Peyer's patch (tissue), 4 donors: Measurements from ENCODE around the gene NSMCE4A. TPM values are rescaled to one million over a fixed set of nuclear protein-coding genes. Genes with fewer than 3 reads are reported as not detected.
"Not testable (repeated sequence)": the region's sequence is repeated elsewhere in the genome, so short reads cannot be mapped to it uniquely, and the experiment has no call there.

Experiments
- DNase-seq, 3 donors: peaks; one replicate each; pipeline ENCODE4 v3.0.0-alpha.2; 2017 to 2019
- H3K27ac ChIP-seq, 4 donors: fragments of 200-600 bp; sonication (generic); one replicate each; pipeline ENCODE4 v1.5.1; 2016 to 2019
- H3K27me3 ChIP-seq, 2 donors: fragments of 200-600 bp; sonication (generic); one replicate each; pipeline ENCODE4 v1.5.1; 2019
- H3K36me3 ChIP-seq, 3 donors: fragments of 200-600 bp; sonication (generic); one replicate each; pipeline ENCODE4 v1.5.1; 2016 to 2019
- H3K4me1 ChIP-seq, 4 donors: fragments of 200-600 bp; sonication (generic); one replicate each; pipeline ENCODE4 v1.5.1; 2016 to 2019
- H3K4me3 ChIP-seq, 4 donors: fragments of 200-600 bp; sonication (generic); 1 replicate in 3 of 4; 2 replicates in 1 of 4; pipeline ENCODE4 v1.5.1; 2016 to 2019; ENCODE audit warnings: mild to moderate bottlenecking in 1 of 4
- H3K9me3 ChIP-seq, 4 donors: fragments of 200-600 bp; sonication (generic); one replicate each; pipeline ENCODE4 v1.5.1; 2016 to 2019; ENCODE audit warnings: mild to moderate bottlenecking in 1 of 4
- POLR2A ChIP-seq, 2 donors: fragments of 450-650 bp; IDR thresholded peaks; one replicate each; pipeline ENCODE4 v1.5.1; 2017; ENCODE audit warnings: antibody characterized with exemption in 2 of 2, mild to moderate bottlenecking in 2 of 2, moderate library complexity in 2 of 2
- total RNA-seq, 4 donors: library from RNA; depleted of rRNA; stranded (reverse); fragments of >200 nt; gene quantifications; one replicate each; pipeline ENCODE4 v1.1.0, GENCODE V29; 2016
- TF ChIP-seq, protein P1 (sequence below), 6 experiments: fragments of 450-650 bp in 4 of 6; fragments of 200-600 bp in 2 of 6; sonication (generic) in 1 of 6; IDR thresholded peaks; one replicate each; pipeline ENCODE4 v1.5.1; 2017 to 2019; ENCODE audit warnings: antibody characterized with exemption in 6 of 6, mild to moderate bottlenecking in 3 of 6, moderate library complexity in 1 of 6

Gene NSMCE4A, protein sequence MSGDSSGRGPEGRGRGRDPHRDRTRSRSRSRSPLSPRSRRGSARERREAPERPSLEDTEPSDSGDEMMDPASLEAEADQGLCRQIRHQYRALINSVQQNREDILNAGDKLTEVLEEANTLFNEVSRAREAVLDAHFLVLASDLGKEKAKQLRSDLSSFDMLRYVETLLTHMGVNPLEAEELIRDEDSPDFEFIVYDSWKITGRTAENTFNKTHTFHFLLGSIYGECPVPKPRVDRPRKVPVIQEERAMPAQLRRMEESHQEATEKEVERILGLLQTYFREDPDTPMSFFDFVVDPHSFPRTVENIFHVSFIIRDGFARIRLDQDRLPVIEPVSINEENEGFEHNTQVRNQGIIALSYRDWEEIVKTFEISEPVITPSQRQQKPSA
- 100 to 1,000 TPM in 2 of 4 donors, 10 to 100 TPM in 2; 59.9 to 175 (median 114) TPM for total RNA-seq

DNA sequence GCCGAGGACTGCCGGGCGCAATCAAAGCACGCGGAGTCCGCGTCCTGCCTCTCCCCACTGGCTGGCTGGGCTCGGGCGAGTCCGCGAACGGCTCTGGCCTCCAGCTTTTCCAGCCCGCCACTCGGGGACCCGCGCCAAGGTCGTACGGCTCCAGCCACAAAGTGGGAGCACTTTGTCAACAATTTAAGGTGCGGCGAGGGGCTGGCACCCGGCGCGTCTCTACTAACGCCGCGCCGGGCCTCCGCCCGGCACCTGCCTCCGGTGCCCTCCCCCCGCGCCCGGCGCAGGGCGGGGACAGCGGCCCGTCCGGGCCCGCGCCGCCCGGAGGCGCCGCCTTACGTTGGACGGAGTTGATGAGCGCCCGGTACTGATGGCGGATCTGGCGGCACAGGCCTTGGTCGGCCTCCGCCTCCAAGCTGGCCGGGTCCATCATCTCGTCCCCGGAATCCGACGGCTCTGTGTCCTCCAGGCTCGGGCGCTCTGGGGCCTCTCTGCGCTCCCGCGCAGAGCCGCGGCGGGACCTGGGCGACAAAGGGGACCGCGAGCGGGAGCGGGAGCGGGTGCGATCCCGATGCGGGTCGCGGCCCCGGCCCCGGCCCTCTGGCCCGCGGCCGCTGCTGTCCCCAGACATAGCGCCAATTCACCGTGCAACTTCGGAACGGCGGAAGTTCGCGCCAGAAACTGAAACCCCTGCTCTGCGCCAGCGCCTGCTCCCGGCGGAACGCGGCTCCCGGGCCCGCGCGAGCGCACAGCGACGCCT lies at the start of gene NSMCE4A:
NSMCE4A (minus strand) TSS at position 683 of the 760 bp plus-strand sequence; CDS start at position 631, 52 bp downstream.
- Histone ChIP-seq H3K4me3 (peak within 1 kb of the TSS; percentile 79 to 96 (median 88)), H3K27ac (peak within 1 kb of the TSS; percentile 92 to 98 (median 95)), H3K36me3 (peaks cover 0 to 12% (median 0%) of the 10 kb centered on the region in 3 donors), H3K4me1 (peaks cover 0 to 15% (median 6%) of the 10 kb centered on the region in 4 donors), H3K9me3 (no peaks in the 10 kb centered on the region), H3K27me3 (no peaks in the 10 kb centered on the region)
- peak; percentile 57 to 58 for TF ChIP-seq POLR2A (IDR thresholded peaks at IDR 0.05)
- TF ChIP-seq, protein P1, sequence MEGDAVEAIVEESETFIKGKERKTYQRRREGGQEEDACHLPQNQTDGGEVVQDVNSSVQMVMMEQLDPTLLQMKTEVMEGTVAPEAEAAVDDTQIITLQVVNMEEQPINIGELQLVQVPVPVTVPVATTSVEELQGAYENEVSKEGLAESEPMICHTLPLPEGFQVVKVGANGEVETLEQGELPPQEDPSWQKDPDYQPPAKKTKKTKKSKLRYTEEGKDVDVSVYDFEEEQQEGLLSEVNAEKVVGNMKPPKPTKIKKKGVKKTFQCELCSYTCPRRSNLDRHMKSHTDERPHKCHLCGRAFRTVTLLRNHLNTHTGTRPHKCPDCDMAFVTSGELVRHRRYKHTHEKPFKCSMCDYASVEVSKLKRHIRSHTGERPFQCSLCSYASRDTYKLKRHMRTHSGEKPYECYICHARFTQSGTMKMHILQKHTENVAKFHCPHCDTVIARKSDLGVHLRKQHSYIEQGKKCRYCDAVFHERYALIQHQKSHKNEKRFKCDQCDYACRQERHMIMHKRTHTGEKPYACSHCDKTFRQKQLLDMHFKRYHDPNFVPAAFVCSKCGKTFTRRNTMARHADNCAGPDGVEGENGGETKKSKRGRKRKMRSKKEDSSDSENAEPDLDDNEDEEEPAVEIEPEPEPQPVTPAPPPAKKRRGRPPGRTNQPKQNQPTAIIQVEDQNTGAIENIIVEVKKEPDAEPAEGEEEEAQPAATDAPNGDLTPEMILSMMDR (IDR thresholded peaks at IDR 0.05): peak in 4 of 6 experiments; percentile 11 to 80 (median 70)
- peak; percentile 70 to 87 (median 87) for DNase-seq

DNA sequence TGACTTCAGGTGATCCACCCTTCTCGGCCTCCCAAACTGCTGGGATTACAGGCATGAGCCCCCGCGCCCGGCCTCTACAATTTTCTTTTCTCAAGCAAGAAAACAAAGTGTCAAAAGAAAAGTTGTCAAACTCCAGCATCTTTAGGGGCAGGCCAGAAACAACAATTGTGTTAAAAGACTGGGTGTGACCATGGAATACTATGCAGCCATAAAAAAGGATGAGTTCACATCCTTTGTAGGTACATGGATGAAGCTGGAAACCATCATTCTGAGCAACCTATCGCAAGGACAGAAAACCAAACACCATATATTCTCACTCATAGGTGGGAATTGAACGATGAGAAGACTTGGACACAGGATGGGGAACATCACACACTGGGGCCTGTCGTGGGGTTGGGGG lies 48.2 kb upstream of the NSMCE4A start:
- H3K27ac ChIP-seq, H3K4me3 ChIP-seq, H3K9me3 ChIP-seq, H3K36me3 ChIP-seq, H3K4me1 ChIP-seq, H3K27me3 ChIP-seq, DNase-seq: not testable (repeated sequence)

- TF ChIP-seq, protein P1 (IDR thresholded peaks at IDR 0.05): no peak
- no peak for TF ChIP-seq POLR2A (IDR thresholded peaks at IDR 0.05)
- H3K4me1 ChIP-seq: no peaks in the 10 kb centered on the region
- peak overlapping the region in 1 of 4 donors; percentile 92 for H3K27ac ChIP-seq
- no peak overlapping the region for H3K4me3 ChIP-seq
- no peaks in the 10 kb centered on the region for H3K36me3 ChIP-seq
- no peaks in the 10 kb centered on the region for H3K9me3 ChIP-seq
- H3K27me3 ChIP-seq: no peaks in the 10 kb centered on the region
- no peak for DNase-seq
Measured at GRCh38 chr10:122022276-122022675, 47.3 kb upstream of the NSMCE4A start.

GRCh38 chr10:122021828-122022227 lies 46.8 kb upstream of the NSMCE4A start:
- DNase-seq: no peak
- Histone ChIP-seq H3K9me3 (no peaks in the 10 kb centered on the region), H3K4me3 (no peak overlapping the region), H3K27me3 (no peaks in the 10 kb centered on the region), H3K36me3 (no peaks in the 10 kb centered on the region), H3K4me1 (no peaks in the 10 kb centered on the region), H3K27ac (peak overlapping the region in 1 of 4 donors; percentile 92)
- TF ChIP-seq, protein P1 (IDR thresholded peaks at IDR 0.05): no peak
- no peak for TF ChIP-seq POLR2A (IDR thresholded peaks at IDR 0.05)

DNA sequence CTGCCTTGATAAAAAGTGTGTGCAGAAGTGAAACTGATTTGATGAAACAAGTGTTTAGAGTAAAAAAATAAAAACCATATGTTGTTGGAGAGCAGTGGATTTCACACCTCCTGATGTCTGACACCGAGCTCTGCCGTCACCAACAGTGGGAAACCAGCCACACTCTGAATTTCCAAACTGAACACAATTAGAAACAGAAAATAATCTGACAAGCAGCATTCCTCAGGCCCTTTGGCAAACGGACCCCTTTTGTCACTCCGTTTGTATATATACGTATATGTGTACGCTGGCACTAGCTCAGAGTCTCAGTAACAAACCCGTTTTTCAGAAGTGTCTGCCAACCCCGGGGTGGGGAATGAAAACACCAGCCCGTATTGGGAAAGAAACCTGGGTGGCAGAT lies 46.4 kb upstream of the NSMCE4A start:
- peak overlapping the region in 1 of 4 donors; percentile 92 for H3K27ac ChIP-seq
- no peak for TF ChIP-seq POLR2A (IDR thresholded peaks at IDR 0.05)
- TF ChIP-seq, protein P1 (IDR thresholded peaks at IDR 0.05): no peak
- no peaks in the 10 kb centered on the region for H3K27me3 ChIP-seq
- no peak for DNase-seq
- H3K4me3 ChIP-seq: no peak overlapping the region
- H3K4me1 ChIP-seq: no peaks in the 10 kb centered on the region
- H3K9me3 ChIP-seq: no peaks in the 10 kb centered on the region
- H3K36me3 ChIP-seq: no peaks in the 10 kb centered on the region

DNA sequence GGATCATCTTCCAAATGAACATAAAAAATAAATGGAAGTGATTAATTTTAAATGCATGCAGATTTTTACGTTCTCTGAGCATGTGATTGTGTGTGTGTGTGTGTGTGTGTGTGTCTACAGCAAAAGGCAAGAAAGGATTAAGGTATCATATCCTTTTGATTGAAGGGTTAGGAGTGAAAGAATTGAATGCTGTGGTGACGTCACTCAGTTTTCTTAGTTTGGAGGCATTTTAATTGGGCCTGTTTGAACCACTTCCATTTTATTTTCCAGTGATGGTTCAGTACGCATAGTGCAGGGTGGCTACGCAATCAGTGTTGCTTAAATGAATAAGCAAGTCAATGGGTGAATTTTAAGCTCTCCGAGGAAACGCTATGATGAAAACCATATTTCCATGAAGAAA lies 45.2 kb upstream of the NSMCE4A start:
- Histone ChIP-seq H3K4me1 (no peaks in the 10 kb centered on the region), H3K4me3 (peak overlapping the region in 2 of 4 donors; percentile 44 to 45), H3K9me3 (no peaks in the 10 kb centered on the region), H3K36me3 (no peaks in the 10 kb centered on the region), H3K27me3 (no peaks in the 10 kb centered on the region), H3K27ac (peak overlapping the region in 3 of 4 donors; percentile 71 to 95 (median 92))
- TF ChIP-seq, protein P1 (IDR thresholded peaks at IDR 0.05): no peak
- TF ChIP-seq POLR2A (IDR thresholded peaks at IDR 0.05): no peak
- peak in 1 of 3 donors; percentile 9 for DNase-seq
